Colonic mucosa (tissue), 4 donors: ENCODE results near the gene CPA2. TPM values are rescaled to one million over a fixed set of nuclear protein-coding genes. Genes with fewer than 3 reads are reported as not detected.
"Not testable (repeated sequence)": the region's sequence is repeated elsewhere in the genome, so short reads cannot be mapped to it uniquely, and the experiment has no call there.

Experiments
- DNase-seq: peaks from one replicate; pipeline ENCODE4 v3.0.0-alpha.2; 2020
- H3K27ac ChIP-seq: fragments of 200-600 bp; one replicate; pipeline ENCODE4 v1.8.0; 2021
- H3K27me3 ChIP-seq: fragments of 200-600 bp; one replicate; pipeline ENCODE4 v1.8.0; 2021
- H3K36me3 ChIP-seq: fragments of 200-600 bp; one replicate; pipeline ENCODE4 v1.8.0; 2021
- H3K4me1 ChIP-seq: fragments of 200-600 bp; one replicate; pipeline ENCODE4 v1.8.0; 2021; ENCODE audit warnings: mild to moderate bottlenecking
- H3K4me3 ChIP-seq: fragments of 200-600 bp; one replicate; pipeline ENCODE4 v1.8.0; 2021
- H3K9ac ChIP-seq, 2 donors: one replicate each; pipeline ENCODE4 v1.7.0; 2013; ENCODE audit warnings: control low read depth in 2 of 2, low read depth in 2 of 2, low read length in 2 of 2
- H3K9me3 ChIP-seq: fragments of 200-600 bp; one replicate; pipeline ENCODE4 v1.8.0; 2021
- intact Hi-C: fragments of 100-400 bp; cut with DNase I; formaldehyde crosslinking; loops from one replicate; pipeline ENCODE4 v1.14.1; 2022
- total RNA-seq, 2 donors: library from RNA; stranded (reverse); fragmentation: NEBNext Ultra II Directional in 1 of 2; extraction: Animal tissue kit (Norgen Biotek cat#: 25700) in 1 of 2; gene quantifications; one replicate each; pipeline ENCODE4 v1.2.1, GENCODE V29; 2021
- TF ChIP-seq, protein P1 (sequence below): fragments of 200-600 bp; IDR thresholded peaks from one replicate; pipeline ENCODE4 v1.8.0; 2022; ENCODE audit warnings: antibody characterized with exemption, mild to moderate bottlenecking
- donor health status: healthy.
- donor health status: DM: no; HTN: no; CAD: no.
- donor health status: DM: no; HTN: no; CAD: no.

CPA2 gene
- total RNA-seq, 2 donors from 2014 or later, result 0.48 to 5.2 TPM

DNA sequence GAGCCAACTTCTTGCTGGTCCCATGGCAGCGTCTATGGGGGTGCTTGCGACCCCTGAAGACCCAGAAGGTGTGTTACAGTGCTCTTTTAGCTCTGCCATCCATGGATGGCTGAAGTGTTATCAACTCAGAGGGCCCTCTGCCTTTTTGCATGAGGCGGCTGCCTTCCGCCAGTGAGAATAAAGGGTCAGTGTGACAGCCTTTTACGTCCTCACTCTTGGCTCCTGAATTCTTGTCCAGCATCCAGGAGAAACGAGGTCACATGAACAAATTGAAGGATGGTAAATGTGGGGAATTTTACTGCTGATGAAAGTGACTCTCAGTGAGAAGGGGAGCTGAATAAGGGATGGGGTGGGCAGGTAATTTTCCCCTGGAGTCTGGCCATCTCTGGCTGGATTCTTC lies 34.9 kb upstream of the CPA2 start:
- no peak for DNase-seq
- no peak overlapping the region for H3K4me3 ChIP-seq
- H3K9ac ChIP-seq, result no peak overlapping the region
- no peaks in the 10 kb centered on the region for H3K27me3 ChIP-seq
- TF ChIP-seq, protein P1, sequence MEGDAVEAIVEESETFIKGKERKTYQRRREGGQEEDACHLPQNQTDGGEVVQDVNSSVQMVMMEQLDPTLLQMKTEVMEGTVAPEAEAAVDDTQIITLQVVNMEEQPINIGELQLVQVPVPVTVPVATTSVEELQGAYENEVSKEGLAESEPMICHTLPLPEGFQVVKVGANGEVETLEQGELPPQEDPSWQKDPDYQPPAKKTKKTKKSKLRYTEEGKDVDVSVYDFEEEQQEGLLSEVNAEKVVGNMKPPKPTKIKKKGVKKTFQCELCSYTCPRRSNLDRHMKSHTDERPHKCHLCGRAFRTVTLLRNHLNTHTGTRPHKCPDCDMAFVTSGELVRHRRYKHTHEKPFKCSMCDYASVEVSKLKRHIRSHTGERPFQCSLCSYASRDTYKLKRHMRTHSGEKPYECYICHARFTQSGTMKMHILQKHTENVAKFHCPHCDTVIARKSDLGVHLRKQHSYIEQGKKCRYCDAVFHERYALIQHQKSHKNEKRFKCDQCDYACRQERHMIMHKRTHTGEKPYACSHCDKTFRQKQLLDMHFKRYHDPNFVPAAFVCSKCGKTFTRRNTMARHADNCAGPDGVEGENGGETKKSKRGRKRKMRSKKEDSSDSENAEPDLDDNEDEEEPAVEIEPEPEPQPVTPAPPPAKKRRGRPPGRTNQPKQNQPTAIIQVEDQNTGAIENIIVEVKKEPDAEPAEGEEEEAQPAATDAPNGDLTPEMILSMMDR, result no peak
- no peak overlapping the region for H3K27ac ChIP-seq
- no peaks in the 10 kb centered on the region for H3K9me3 ChIP-seq
- intact Hi-C loops, result no loop called here
- H3K4me1 ChIP-seq, result no peaks in the 10 kb centered on the region
- H3K36me3 ChIP-seq, result no peaks in the 10 kb centered on the region

DNA sequence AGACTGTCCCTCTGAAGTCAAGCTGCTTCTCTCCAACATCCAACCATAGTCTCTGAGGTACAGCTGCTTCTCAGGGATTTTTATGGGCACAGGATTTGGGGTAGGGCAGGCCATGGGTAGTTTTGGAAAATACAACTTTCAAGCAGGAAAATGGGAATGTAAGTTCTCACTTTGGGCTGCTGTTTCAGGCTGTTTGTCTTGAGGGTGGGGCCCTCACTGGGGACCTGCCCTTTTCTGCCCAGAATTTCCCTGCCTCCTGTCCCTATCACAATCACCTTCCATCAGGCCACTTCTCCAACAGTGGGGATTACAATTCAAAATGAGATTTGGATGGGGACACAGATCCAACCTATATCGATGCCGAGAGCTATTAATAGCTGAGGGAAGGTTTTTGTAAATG lies 34.5 kb upstream of the CPA2 start:
- Histone ChIP-seq H3K36me3 (no peaks in the 10 kb centered on the region), H3K9ac (no peak overlapping the region), H3K4me3 (no peak overlapping the region), H3K27ac (no peak overlapping the region), H3K27me3 (no peaks in the 10 kb centered on the region), H3K9me3 (no peaks in the 10 kb centered on the region), H3K4me1 (no peaks in the 10 kb centered on the region)
- no peak for DNase-seq
- intact Hi-C loops, result no loop called here
- TF ChIP-seq, protein P1, result no peak

DNA sequence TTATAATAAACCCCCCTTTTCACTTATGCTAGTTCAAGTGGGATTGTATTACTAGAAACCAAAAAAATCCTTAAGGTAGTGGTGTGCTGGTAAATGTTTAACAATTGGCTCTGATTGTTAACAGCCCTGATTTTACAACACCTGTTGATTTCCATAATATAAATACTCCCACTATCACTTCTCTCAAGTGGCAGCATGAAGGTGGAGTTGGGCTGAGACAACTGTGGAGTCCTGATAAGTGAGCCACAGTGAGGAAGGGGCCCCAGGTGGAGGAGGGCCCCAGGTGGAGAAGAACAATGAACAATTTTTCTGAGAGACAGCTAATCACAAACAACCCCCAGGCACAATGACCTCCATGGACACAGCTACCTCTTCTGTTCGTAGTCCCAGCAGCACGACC lies 32.6 kb upstream of the CPA2 start:
- TF ChIP-seq, protein P1, result no peak
- intact Hi-C loops, result no loop called here
- no peaks in the 10 kb centered on the region for H3K4me1 ChIP-seq

GRCh38 chr7:130236361-130236760 lies 30.3 kb upstream of the CPA2 start:
- H3K27me3 ChIP-seq, H3K9ac ChIP-seq, H3K27ac ChIP-seq, intact Hi-C loops, DNase-seq, H3K36me3 ChIP-seq, H3K4me1 ChIP-seq, H3K9me3 ChIP-seq, H3K4me3 ChIP-seq: not testable (repeated sequence)

More for the DNA sequence above, 32.6 kb upstream of the CPA2 start:
- Histone ChIP-seq H3K36me3 (no peaks in the 10 kb centered on the region), H3K9me3 (no peaks in the 10 kb centered on the region), H3K9ac (no peak overlapping the region), H3K4me3 (no peak overlapping the region), H3K27ac (no peak overlapping the region), H3K27me3 (no peaks in the 10 kb centered on the region)
- DNase-seq, result no peak

DNA sequence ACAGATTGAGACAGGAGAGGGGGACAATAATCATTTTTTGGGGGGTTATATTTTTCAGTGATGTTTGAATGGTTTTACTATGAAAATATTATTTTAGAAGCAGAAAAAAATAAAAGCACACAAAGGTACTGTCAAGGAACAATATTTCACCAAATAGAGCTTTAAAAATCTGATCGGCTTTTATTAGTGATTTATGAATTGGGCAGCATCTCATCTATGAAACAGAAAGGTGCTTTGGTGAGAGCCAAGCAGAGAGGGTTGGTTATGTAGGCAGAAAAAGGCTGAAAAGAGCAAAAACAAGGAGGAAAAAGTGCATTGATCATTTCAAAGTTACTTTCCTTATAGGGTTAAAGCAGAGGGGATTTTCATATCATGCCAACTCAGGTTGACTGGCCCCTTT lies 26.4 kb upstream of the CPA2 start:
- Histone ChIP-seq H3K9me3 (no peaks in the 10 kb centered on the region), H3K9ac (no peak overlapping the region), H3K36me3 (no peaks in the 10 kb centered on the region), H3K27me3 (no peaks in the 10 kb centered on the region), H3K4me3 (no peak overlapping the region), H3K4me1 (no peaks in the 10 kb centered on the region), H3K27ac (no peak overlapping the region)
- intact Hi-C loops, result loop anchor here (5.0 kb wide), 1 partner anchor 322 kb away; no protein-coding TSS in a partner anchor
- TF ChIP-seq, protein P1, result no peak
- no peak for DNase-seq

- Histone ChIP-seq H3K4me3 (no peak overlapping the region), H3K4me1 (no peaks in the 10 kb centered on the region), H3K27me3 (no peaks in the 10 kb centered on the region), H3K9me3 (no peaks in the 10 kb centered on the region), H3K9ac (no peak overlapping the region), H3K27ac (no peak overlapping the region), H3K36me3 (no peaks in the 10 kb centered on the region)
- TF ChIP-seq, protein P1, result peak; percentile 82
- peak; percentile 60 for DNase-seq
- intact Hi-C loops, result loop anchor here (5.0 kb wide), 1 partner anchor 320 kb away; no protein-coding TSS in a partner anchor
Observed at GRCh38 chr7:130242198-130243014, 24.3 kb upstream of the CPA2 start.

- not testable (repeated sequence) for H3K9ac ChIP-seq, H3K4me1 ChIP-seq, H3K27me3 ChIP-seq, H3K9me3 ChIP-seq, H3K36me3 ChIP-seq, DNase-seq, H3K27ac ChIP-seq, H3K4me3 ChIP-seq
- intact Hi-C loops, result loop anchor here (5.0 kb wide), 1 partner anchor 319 kb away; no protein-coding TSS in a partner anchor
Observed at GRCh38 chr7:130243486-130243885, 23.2 kb upstream of the CPA2 start.

- intact Hi-C loops, H3K9me3 ChIP-seq: not testable (repeated sequence)
Observed at GRCh38 chr7:130246491-130246890, 20.2 kb upstream of the CPA2 start.

More at GRCh38 chr7:130246491-130246890, 20.2 kb upstream of the CPA2 start:
- not testable (repeated sequence) for H3K4me3 ChIP-seq, H3K27me3 ChIP-seq, DNase-seq, H3K27ac ChIP-seq, H3K36me3 ChIP-seq, H3K4me1 ChIP-seq, H3K9ac ChIP-seq
